NCI-H2196 (cell line): ENCODE measurements around the gene SPTLC1.
"Not testable (repeated sequence)": the region's sequence is repeated elsewhere in the genome, so short reads cannot be mapped to it uniquely, and the experiment has no call there.

Source experiments
- DNase-seq: peaks from one replicate; lab custom pipeline; 2025; ENCODE audit not compliant: unreplicated experiment; lab: John Stamatoyannopoulos, UW

The SPTLC1 gene

GRCh38 chr9:92141144-92142129 lies 26.2 kb upstream of the SPTLC1 start:
- peak; percentile 20 for DNase-seq

GRCh38 chr9:92140754-92141143 lies 25.5 kb upstream of the SPTLC1 start:
- no peak for DNase-seq

- peak; percentile 83 for DNase-seq
These were observed 25.0 kb upstream of the SPTLC1 start for GRCh38 chr9:92140074-92140753.

GRCh38 chr9:92138960-92139540 lies 23.8 kb upstream of the SPTLC1 start:
- peak; percentile 4 for DNase-seq

GRCh38 chr9:92138157-92138959 lies 23.1 kb upstream of the SPTLC1 start:
- DNase-seq: peak; percentile 77

- no peak for DNase-seq
These were observed 21.1 kb upstream of the SPTLC1 start for GRCh38 chr9:92136184-92136858.

- no peak for DNase-seq
These were observed 20.4 kb upstream of the SPTLC1 start for GRCh38 chr9:92135576-92135975.

GRCh38 chr9:92133949-92134604 lies 18.9 kb upstream of the SPTLC1 start:
- peak; percentile 90 for DNase-seq

- DNase-seq: not testable (repeated sequence)
These were observed 17.7 kb upstream of the SPTLC1 start for GRCh38 chr9:92132913-92133312.

- DNase-seq: no peak
These were observed 17.3 kb upstream of the SPTLC1 start for GRCh38 chr9:92132501-92132900.

GRCh38 chr9:92122800-92123199 lies 7.6 kb upstream of the SPTLC1 start:
- no peak for DNase-seq

- no peak for DNase-seq
These were observed 6.8 kb upstream of the SPTLC1 start for GRCh38 chr9:92122061-92122460.

GRCh38 chr9:92121265-92121664 lies 6.1 kb upstream of the SPTLC1 start:
- DNase-seq: no peak

- no peak for DNase-seq
These were observed 4.9 kb upstream of the SPTLC1 start for GRCh38 chr9:92120138-92120537.

GRCh38 chr9:92119586-92119985 lies 4.4 kb upstream of the SPTLC1 start:
- DNase-seq: no peak

GRCh38 chr9:92108122-92108521 lies 7.1 kb downstream of the SPTLC1 start:
- no peak for DNase-seq

- not testable (repeated sequence) for DNase-seq
These were observed 9.6 kb downstream of the SPTLC1 start for GRCh38 chr9:92105446-92106225.

GRCh38 chr9:92103601-92104000 lies 11.6 kb downstream of the SPTLC1 start:
- not testable (repeated sequence) for DNase-seq
